Activated CD8-positive, alpha-beta T cell treated with anti-CD3 and anti-CD28 coated beads, Interleukin-2, amount 10 ng/mL, durations not matched to agents 7 days and 5 days (primary cell): Measurements from ENCODE around the gene XCL2. TPM values are rescaled to one million over a fixed set of nuclear protein-coding genes. Genes with fewer than 3 reads are reported as not detected.
A peak's percentile ranks its signal among the peaks of the same experiment; 100 is the strongest.
"Not testable (repeated sequence)": the region's sequence is repeated elsewhere in the genome, so short reads cannot be mapped to it uniquely, and the experiment has no call there.

Experiments used
- ATAC-seq: fragments of 150-1000 bp; cut with Tn5 transposase; one replicate; pipeline ENCODE4 v1.10.0; 2021; ENCODE audit warnings: moderate library complexity
- CTCF ChIA-PET: fragments of 350-600 bp; sonication (Branson Sonifier 250); formaldehyde crosslinking; loops from one replicate; lab custom pipeline; 2021; ENCODE audit warnings: antibody characterized with exemption; lab: Charles Lee
- POLR2A ChIA-PET: fragments of 350-600 bp; sonication (Branson Sonifier 250); formaldehyde crosslinking; loops from one replicate; lab custom pipeline; 2021; ENCODE audit warnings: antibody characterized with exemption; lab: Charles Lee
- DNase-seq: peaks from one replicate; pipeline ENCODE4 v3.0.0-alpha.2; 2020
- H3K27ac Mint-ChIP-seq: one replicate; pipeline ENCODE4 v1.8.0; 2021; ENCODE audit warnings: mild to moderate bottlenecking, mixed read lengths
- H3K27me3 Mint-ChIP-seq: one replicate; pipeline ENCODE4 v1.8.0; 2021; ENCODE audit warnings: low read depth, mixed read lengths
- H3K36me3 Mint-ChIP-seq: one replicate; pipeline ENCODE4 v1.8.0; 2021; ENCODE audit warnings: low read depth, mixed read lengths
- H3K4me1 Mint-ChIP-seq: one replicate; pipeline ENCODE4 v1.8.0; 2021; ENCODE audit warnings: low read depth, mixed read lengths
- H3K4me3 Mint-ChIP-seq: one replicate; pipeline ENCODE4 v1.8.0; 2021; ENCODE audit warnings: mild to moderate bottlenecking, mixed read lengths
- H3K9me3 Mint-ChIP-seq: one replicate; pipeline ENCODE4 v1.8.0; 2022; ENCODE audit warnings: mixed read lengths; ENCODE audit not compliant: insufficient read depth
- total RNA-seq, 2 experiments: library from RNA; stranded (reverse); gene quantifications; one replicate each; pipeline ENCODE4 v1.2.3, GENCODE V29; 2021

The XCL2 gene
- total RNA-seq = 10 to 100 TPM; 41.2 to 41.8 TPM

- Mint-ChIP-seq H3K9me3 (peaks cover 23% of the 10 kb centered on the region), H3K27ac (peak within 1 kb of the TSS; percentile 93), H3K4me3 (peak within 1 kb of the TSS; percentile 81), H3K4me1 (peaks cover 53% of the 10 kb centered on the region), H3K36me3 (peaks cover 64% of the 10 kb centered on the region)
- peak; percentile 40 for DNase-seq
- H3K27me3 Mint-ChIP-seq, CTCF ChIA-PET: not testable (repeated sequence)
- POLR2A ChIA-PET = interaction anchor here (1.3 kb wide), 1 partner anchor 34 kb away, joined by 4 read pairs; no protein-coding TSS in a partner anchor
- ATAC-seq = peak; percentile 84
Measured at GRCh38 chr1:168543840-168544498, at the start of gene XCL2. XCL2 (minus strand) TSS chr1:168543997; CDS start chr1:168543964, 33 bp downstream.

GRCh38 chr1:168591641-168592250 lies 47.9 kb upstream of the XCL2 start:
- ATAC-seq (no peak), DNase-seq (no peak)
- Mint-ChIP-seq H3K36me3 (peaks cover 8% of the 10 kb centered on the region), H3K4me1 (no peaks in the 10 kb centered on the region), H3K27me3 (no peaks in the 10 kb centered on the region), H3K4me3 (no peak overlapping the region), H3K9me3 (peaks cover 4% of the 10 kb centered on the region), H3K27ac (no peak overlapping the region)
- CTCF ChIA-PET = interaction anchor here (2.4 kb wide), 1 partner anchor 12 kb away, joined by 17 read pairs; no protein-coding TSS in a partner anchor
- POLR2A ChIA-PET = no interaction called here

- POLR2A ChIA-PET = no interaction called here
- Mint-ChIP-seq H3K9me3 (peaks cover 4% of the 10 kb centered on the region), H3K4me1 (no peaks in the 10 kb centered on the region), H3K27me3 (no peaks in the 10 kb centered on the region), H3K4me3 (no peak overlapping the region), H3K36me3 (peaks cover 8% of the 10 kb centered on the region), H3K27ac (no peak overlapping the region)
- no peak for ATAC-seq
- DNase-seq = no peak
- CTCF ChIA-PET = interaction anchor here (1.1 to 2.4 kb wide), 2 partner anchors 13 to 248 kb away, joined by 3 to 17 read pairs; no protein-coding TSS in a partner anchor
Measured at GRCh38 chr1:168591066-168591465, 47.3 kb upstream of the XCL2 start.

- Mint-ChIP-seq H3K36me3 (peaks cover 8% of the 10 kb centered on the region), H3K4me1 (no peaks in the 10 kb centered on the region), H3K9me3 (peaks cover 4% of the 10 kb centered on the region), H3K27me3 (no peaks in the 10 kb centered on the region), H3K4me3 (no peak overlapping the region), H3K27ac (no peak overlapping the region)
- ChIA-PET CTCF (interaction anchor here (0.9 kb wide), 1 partner anchor 246 kb away, joined by 3 read pairs; no protein-coding TSS in a partner anchor), POLR2A (no interaction called here)
- ATAC-seq (no peak), DNase-seq (no peak)
Measured at GRCh38 chr1:168589167-168589566, 45.4 kb upstream of the XCL2 start.

GRCh38 chr1:168585937-168586336 lies 42.1 kb upstream of the XCL2 start:
- H3K36me3 Mint-ChIP-seq = peaks cover 15% of the 10 kb centered on the region
- ChIA-PET POLR2A (no interaction called here), CTCF (no interaction called here)
- peaks cover 2% of the 10 kb centered on the region for H3K4me1 Mint-ChIP-seq
- H3K27me3 Mint-ChIP-seq = no peaks in the 10 kb centered on the region
- H3K4me3 Mint-ChIP-seq = no peak overlapping the region
- peaks cover 4% of the 10 kb centered on the region for H3K9me3 Mint-ChIP-seq
- no peak overlapping the region for H3K27ac Mint-ChIP-seq
- ATAC-seq = no peak
- no peak for DNase-seq

- Mint-ChIP-seq H3K9me3 (peaks cover 4% of the 10 kb centered on the region), H3K36me3 (peaks cover 21% of the 10 kb centered on the region), H3K4me1 (peaks cover 7% of the 10 kb centered on the region), H3K27ac (no peak overlapping the region), H3K4me3 (no peak overlapping the region), H3K27me3 (no peaks in the 10 kb centered on the region)
- ATAC-seq (no peak), DNase-seq (no peak)
- POLR2A ChIA-PET = no interaction called here
- CTCF ChIA-PET = interaction anchor here (0.6 to 2.4 kb wide), 2 partner anchors 18 to 55 kb away, joined by 4 to 11 read pairs; no protein-coding TSS in a partner anchor
Measured at GRCh38 chr1:168585191-168585590, 41.4 kb upstream of the XCL2 start.

- H3K36me3 Mint-ChIP-seq = peaks cover 35% of the 10 kb centered on the region
- ChIA-PET CTCF (interaction anchor here (1.8 to 2.4 kb wide), 2 partner anchors 20 to 144 kb away, joined by 6 to 11 read pairs; no protein-coding TSS in a partner anchor), POLR2A (no interaction called here)
- peaks cover 4% of the 10 kb centered on the region for H3K9me3 Mint-ChIP-seq
- no peak overlapping the region for H3K4me3 Mint-ChIP-seq
- no peaks in the 10 kb centered on the region for H3K27me3 Mint-ChIP-seq
- no peak for DNase-seq
- H3K27ac Mint-ChIP-seq = no peak overlapping the region
- peaks cover 19% of the 10 kb centered on the region for H3K4me1 Mint-ChIP-seq
- ATAC-seq = no peak
Measured at GRCh38 chr1:168583571-168583970, 39.8 kb upstream of the XCL2 start.

GRCh38 chr1:168582688-168583336 lies 39.0 kb upstream of the XCL2 start:
- no peak overlapping the region for H3K4me3 Mint-ChIP-seq
- peaks cover 4% of the 10 kb centered on the region for H3K9me3 Mint-ChIP-seq
- ChIA-PET POLR2A (no interaction called here), CTCF (interaction anchor here (0.6 to 1.8 kb wide), 2 partner anchors 24 to 143 kb away, joined by 3 to 6 read pairs; no protein-coding TSS in a partner anchor)
- DNase-seq = no peak
- H3K4me1 Mint-ChIP-seq = peaks cover 25% of the 10 kb centered on the region
- peaks cover 41% of the 10 kb centered on the region for H3K36me3 Mint-ChIP-seq
- ATAC-seq = no peak
- no peak overlapping the region for H3K27ac Mint-ChIP-seq
- no peaks in the 10 kb centered on the region for H3K27me3 Mint-ChIP-seq

GRCh38 chr1:168581817-168582572 lies 38.2 kb upstream of the XCL2 start:
- H3K4me3 Mint-ChIP-seq = no peak overlapping the region
- H3K9me3 Mint-ChIP-seq = no peaks in the 10 kb centered on the region
- no peak overlapping the region for H3K27ac Mint-ChIP-seq
- no peak for DNase-seq
- peaks cover 40% of the 10 kb centered on the region for H3K36me3 Mint-ChIP-seq
- CTCF ChIA-PET = interaction anchor here (0.6 to 1.8 kb wide), 3 partner anchors 23 to 239 kb away, joined by 3 to 6 read pairs (median 4); no protein-coding TSS in a partner anchor
- peaks cover 31% of the 10 kb centered on the region for H3K4me1 Mint-ChIP-seq
- POLR2A ChIA-PET = no interaction called here
- H3K27me3 Mint-ChIP-seq = no peaks in the 10 kb centered on the region
- ATAC-seq = no peak

GRCh38 chr1:168580991-168581390 lies 37.2 kb upstream of the XCL2 start:
- H3K27me3 Mint-ChIP-seq, ATAC-seq, POLR2A ChIA-PET, H3K9me3 Mint-ChIP-seq, CTCF ChIA-PET, DNase-seq, H3K4me3 Mint-ChIP-seq, H3K27ac Mint-ChIP-seq: not testable (repeated sequence)
- H3K4me1 Mint-ChIP-seq = peaks cover 37% of the 10 kb centered on the region
- H3K36me3 Mint-ChIP-seq = peaks cover 42% of the 10 kb centered on the region

GRCh38 chr1:168580290-168580689 lies 36.5 kb upstream of the XCL2 start:
- H3K27ac Mint-ChIP-seq, CTCF ChIA-PET, H3K9me3 Mint-ChIP-seq, ATAC-seq, POLR2A ChIA-PET, H3K27me3 Mint-ChIP-seq, DNase-seq: not testable (repeated sequence)
- Mint-ChIP-seq H3K4me3 (peak overlapping the region; percentile 69), H3K4me1 (peaks cover 41% of the 10 kb centered on the region), H3K36me3 (peaks cover 42% of the 10 kb centered on the region)
